Hematopoietic multipotent progenitor cell treated with erythropoietin and hydrocortisone succinate and interleukin-3 and kit ligand, for 8 days (in vitro differentiated cells): ENCODE data around the gene DMXL1.

ENCODE experiments used
- DNase-seq: peaks from one replicate; pipeline ENCODE4 v3.0.0-alpha.2; 2015

DMXL1 gene

DNA sequence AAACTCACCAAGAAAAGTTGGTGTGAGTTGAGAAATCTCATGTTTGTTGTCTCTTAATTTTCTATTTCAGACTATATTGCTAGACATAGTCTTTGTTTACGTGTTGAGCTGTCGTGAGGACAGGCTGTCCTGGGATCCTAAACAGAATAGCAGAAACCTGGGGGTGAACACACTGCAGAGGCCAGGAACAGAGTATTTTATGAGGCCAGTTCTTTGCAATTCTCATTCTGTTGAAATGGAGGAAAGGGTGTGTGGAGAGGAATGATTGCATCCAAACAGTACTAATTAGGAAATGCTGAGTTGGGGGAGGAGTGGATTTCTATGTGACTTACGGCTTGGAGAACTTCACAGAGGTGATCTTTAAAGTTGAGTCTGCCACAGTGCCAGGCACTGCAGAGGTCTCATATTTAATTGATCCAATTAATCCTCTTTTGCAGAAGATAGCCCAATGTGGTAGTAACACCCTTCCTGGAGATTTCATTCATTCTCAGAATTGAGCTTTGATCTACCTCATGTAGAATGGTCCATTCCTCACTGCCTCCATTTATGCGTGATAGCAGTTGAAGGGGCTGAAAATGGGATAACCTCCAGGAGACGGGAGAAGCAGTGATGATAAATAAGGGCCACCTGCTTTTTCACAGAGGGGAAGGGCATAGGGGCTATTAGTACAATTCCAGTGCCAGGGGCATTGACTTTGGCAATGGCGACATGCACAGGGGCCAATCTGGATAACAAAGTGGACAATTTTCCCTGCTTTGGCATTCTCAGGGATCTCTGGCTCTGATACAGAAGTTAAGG lies 200.3 kb downstream of the DMXL1 start:
- DNase-seq, result no peak

DNA sequence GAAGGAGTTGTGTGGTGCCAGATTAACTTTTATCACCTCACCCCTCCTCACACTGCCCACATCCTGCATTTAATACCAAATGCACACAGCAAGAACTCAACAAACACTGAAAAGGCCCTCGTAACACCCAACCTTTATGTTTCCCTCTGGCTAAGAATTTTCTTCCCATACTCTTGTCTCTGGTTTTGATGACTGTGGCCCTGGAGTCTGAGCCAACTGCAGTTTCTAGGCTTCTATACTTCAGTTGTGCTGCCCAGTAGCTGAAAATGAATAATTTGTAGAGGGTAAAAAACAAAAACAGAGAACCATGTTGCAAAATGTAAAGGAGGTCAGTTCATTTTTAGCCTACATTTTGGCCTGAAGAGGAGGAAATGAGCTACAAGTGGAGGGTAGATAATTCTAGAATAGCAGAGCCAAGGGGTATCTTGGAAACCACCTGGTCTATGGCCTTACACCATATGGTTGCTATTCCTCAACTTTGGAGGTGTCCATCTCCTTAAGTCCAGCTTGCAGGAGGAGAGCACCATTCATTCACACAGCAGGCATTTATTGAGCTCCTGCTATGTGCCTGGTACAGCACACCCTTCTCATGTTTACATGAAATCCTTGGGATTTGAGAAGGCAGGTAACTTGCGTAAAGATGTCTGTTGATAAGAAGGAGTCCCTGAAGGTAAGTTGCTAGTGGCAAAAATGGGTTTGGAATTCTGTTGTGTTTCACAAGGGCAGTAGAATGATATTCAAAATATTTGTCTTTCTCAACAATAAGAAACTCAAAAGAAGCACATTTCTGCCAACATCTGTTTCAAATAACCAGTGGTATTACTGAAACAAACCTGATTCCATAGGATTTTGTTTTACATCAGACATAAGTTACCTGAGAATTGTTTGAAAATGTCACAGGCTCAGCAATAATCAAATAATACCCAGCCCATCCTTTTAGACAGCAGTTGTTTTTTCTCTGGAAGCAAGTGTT lies 201.2 kb downstream of the DMXL1 start:
- no peak for DNase-seq

DNA sequence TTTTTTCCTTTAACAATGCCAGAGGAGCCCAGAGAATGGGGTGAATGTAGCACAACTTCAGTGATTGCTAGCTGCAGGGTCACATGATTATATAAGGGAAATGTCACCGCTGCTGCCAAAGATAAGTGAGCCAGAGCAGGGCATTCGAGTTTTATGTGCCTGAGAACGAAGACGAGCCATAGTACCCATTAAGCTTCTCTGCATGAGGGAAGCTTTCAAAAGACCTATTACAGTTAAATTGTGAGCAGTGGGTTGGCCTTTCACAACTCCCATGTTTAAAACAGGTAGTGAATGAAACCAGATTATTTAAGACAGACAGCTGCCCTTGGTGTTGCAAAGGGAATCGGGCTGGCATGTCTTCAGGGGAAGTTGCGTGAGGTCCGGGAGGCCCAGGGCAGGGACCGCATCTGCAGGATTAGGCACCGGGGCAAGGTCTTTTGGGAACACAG lies 202.5 kb downstream of the DMXL1 start:
- DNase-seq, result peak; percentile 80

DNA sequence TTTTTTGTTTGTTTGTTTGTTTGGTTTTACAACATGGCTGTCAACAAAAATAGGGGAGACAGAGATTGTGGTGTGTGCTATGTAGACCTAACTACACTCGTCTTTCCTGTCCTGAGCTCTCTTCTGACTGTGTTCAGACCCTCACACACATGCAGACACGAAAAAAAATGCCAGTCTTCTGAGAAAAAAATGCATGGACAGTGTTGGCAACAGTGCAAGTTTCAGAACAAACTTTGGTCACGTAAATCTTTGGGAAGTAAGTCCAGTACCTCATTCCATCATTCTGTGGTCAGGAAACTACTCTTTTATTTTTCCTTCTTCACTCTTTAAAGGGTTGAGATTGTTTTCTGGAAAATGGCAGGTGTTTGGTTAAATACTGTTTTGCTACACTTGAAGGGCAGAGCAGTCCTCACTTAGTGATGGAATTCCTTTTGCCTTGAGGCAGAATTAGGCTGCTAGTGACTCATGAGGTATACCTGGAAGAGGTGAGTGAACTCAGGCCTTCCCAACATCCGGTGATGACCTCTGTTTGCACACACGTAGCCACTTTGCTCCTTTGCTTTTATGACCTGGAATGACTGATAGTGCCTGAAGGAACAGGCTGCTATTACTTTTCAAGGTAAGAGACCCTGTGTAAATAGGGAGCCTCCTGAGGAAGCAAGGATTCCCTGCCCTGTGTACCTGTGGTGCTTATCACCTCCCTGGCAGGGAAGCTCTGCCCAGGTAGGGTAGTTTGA lies 203.3 kb downstream of the DMXL1 start:
- peak; percentile 12 for DNase-seq

DNA sequence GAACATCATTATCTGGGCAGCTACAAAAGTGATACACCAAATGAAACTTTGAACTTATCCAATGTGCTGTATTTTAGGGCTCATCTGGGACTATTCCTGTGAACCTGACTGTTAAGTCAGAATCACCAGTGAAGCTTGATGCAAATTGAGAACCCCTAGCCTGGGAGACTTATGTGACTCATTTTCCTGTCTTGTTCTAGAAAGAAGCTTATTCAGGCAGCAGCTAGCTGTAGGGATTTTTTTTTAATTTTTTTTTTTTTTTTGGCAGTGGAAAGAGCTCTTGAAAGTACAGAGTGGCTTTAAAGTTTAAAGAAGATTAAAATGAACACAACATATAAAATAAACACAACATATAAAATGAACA lies 203.9 kb downstream of the DMXL1 start:
- no peak for DNase-seq

DNA sequence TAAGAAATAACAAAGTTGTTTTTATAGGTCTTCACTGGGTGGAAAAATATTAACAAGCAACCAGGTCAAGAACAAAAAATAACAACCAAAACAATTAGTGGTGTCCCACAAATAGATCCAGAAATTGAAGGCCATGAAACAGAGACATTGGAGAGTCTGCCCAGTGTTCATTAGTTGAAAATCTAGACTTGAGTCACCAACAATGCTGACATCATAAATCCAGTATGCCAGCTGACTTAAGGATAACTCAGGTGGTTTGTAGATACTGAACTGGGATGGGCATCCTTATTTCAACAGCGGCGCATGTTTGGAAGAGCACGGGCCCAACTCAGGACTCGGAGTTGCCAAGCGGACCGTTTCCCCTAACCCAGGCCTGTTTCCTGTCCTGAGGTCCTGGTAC lies 204.3 kb downstream of the DMXL1 start:
- no peak for DNase-seq

DNA sequence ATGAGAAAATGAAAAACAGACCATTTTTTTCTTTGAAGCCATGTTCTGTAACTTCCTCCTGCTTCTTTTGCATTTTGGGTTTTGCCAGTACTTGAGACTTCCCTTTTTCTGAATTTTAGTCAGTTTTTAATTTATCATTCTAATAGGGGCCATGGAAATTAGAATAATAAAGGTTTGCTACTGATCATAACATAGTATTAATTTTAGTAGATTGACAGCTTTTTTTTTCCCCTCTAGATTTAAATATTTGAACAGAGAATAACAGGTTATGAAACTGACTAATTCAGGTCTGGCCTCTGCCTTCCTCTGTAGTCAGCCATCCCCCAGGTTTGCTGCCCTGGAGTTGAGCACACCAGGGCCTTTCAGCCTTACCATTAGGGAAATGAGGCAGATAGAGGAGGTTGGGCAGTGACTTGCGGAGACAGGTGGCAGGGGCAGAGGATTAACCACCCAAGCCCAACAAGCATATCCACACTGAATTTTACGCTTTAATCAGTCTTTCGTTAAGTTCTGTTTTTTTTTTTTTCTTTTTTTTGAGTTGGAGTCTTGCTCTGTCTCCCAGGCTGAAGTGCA lies 204.8 kb downstream of the DMXL1 start:
- no peak for DNase-seq

DNA sequence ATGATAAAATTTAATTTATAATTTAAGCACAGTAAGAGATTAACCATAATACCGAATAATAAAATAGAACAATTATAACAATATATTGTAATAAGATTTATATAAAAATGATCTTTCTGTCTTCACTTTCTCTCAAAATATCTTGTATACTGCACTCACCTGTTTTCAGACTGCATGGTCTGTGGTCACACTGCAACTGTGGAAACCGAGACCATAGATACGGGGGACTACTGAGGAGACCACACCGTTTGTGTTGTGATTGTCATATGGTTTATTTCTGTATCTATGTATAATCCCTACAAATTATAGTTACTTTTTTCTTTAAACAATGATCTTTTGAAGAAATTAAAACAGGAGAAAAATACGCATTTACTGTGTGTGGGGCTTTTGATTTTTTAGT lies 206.1 kb downstream of the DMXL1 start:
- DNase-seq, result no peak

DNA sequence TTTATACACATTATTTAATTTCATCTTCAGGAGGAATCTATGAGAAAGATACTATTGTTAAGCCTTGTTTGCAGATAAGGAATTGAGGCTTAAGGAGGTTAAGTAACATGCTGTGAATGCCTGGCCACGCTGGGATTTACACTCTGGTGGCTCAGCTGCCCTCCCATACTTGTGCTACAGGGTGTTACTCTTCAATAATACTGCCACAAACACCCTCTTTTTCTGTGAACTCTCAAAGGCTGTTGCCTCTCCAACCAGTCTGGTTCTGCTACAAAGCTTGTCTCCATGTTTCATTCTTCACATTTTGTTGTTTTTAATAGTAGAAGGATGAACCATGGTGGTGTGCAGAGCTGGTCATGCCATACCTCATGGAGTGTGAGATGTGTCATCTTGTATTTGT lies 208.2 kb downstream of the DMXL1 start:
- DNase-seq, result no peak

DNA sequence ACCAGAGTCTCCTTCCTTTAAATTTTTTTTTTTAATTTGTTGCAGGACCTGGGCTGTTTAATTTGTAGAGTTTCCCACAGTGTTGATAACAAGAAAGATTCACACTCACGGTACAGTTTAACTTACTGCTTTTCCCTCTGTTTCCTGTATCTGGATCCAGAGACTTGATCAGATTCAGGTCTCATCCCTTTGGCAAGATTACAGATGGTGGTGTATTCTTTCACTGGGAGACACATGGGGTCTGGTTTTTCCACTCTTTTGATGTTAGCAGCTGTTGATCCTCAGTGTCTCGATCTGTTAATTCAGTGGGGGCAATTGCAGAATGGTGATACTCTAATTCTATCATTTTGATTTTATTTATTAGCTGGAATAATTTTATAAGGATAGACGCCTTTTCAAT lies 209.5 kb downstream of the DMXL1 start:
- no peak for DNase-seq

DNA sequence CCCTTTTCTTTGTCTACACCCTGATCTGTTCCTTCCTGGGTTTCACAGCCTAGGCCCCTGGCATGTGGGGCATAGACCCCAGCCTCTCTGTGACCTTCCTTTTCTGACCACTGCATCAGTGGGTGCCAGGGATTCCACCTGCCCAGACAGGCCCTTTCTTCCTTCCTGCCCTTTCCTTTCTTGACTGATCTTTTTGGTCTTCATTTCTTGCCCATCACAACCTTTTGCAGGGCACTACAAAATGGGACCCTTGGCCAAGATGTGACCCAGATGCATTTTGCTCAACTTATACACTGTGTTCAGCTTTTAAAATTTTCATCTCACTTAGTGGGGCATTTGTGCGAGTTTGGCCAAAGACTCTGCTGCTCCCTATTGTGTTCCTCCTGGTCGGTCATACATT lies 211.7 kb downstream of the DMXL1 start:
- DNase-seq, result no peak

DNA sequence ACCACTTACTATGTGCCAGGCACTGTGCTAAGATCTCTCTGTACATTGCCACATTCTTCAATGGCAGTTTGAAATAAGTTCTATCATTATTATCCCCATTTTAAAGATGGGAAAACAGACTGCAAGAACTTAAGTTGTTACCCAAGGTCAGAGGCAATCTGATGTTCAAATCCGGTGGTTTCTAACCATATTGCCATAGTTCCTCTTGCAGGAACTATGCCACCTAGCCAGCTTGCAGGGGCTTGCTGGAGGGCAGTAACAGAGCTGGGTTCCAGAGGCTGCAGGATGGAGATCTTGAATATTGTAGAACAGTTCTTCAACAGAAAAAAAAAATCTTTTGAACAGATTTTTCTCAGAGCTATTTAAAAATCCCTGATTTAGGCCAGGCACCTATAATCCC lies 213.1 kb downstream of the DMXL1 start:
- DNase-seq, result no peak

DNA sequence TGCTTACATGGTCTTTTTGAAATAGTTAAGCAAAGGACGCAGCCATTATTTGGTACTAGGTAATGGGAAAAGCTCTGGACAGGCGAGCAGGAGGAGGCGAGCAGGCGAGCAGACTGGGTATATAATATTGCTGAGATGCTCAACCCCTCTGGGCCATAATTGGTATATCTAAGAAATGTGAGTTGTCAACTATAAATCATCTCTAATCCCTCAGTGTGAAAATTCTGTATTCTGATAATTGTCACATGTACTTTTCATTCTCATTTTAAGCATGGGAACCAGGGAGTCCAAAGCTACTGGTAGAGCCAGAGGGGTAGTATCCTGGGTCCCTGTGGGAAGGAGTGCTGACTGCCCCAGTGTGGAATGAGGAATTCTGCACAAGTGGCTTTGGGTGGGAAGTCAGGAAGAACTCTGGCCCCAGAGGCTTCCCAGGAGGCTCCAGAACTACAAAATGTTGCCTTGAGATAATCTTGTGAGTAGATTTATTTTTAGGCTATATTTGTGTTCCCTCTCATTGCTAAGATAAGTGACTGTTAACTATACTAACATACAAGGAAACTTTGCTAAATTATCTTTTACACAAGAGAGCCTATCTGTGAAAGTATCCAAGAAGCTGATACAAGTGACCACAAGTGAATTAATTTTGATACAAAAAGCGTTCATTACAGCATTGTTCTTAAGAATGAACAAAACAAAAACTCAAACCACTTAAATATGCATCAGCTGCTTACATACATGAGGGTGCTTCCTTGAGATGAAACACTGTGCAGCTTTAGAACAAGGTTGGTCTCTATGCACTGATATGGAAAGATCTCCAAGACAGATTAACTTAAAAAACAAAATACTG lies 214.4 kb downstream of the DMXL1 start:
- peak; percentile 25 for DNase-seq

DNA sequence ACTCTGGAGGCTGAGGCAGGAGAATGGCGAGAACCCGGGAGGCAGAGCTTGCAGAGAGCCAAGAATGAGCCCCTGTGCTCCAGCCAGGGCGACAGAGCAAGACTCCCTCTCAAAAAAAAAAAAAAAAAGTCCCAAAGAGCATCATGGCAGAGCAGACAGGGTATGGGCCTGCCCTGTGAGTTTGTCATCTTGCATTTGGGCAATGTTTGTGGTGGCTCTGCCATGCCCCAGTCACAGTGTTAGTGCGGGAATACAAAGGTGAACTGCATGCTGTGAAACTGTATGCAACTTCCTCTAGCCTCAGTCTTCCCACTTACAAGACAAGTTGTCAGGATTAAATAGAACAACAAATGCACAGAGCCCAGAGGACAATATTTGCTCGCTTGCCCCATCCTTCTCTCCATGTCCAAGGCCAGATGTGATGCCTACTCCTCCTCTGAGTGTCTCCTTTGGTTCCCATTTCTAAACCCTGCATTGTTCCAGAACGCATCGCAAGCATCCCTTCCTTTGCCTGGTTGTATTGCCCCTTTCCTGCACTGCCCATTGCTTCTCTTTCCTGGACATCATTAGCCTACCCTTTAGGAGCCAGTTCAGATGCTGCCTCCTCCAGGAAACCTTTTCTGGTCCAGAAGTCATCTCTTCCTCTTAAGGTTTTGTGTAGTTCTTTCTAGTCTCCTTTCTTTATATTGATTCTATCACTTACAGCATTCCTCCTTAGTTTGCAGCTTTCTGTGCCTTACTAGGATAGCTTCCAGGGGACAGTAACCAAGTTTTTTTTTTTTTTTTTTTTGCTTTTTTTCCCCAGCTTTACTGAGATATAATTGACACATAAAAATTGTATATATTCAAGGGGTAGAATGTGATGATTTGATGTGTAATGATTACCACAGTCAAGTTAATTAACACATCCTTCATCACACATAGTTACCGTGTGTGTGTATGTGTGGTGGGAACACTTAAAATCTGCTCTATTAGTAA lies 215.9 kb downstream of the DMXL1 start:
- no peak for DNase-seq

DNA sequence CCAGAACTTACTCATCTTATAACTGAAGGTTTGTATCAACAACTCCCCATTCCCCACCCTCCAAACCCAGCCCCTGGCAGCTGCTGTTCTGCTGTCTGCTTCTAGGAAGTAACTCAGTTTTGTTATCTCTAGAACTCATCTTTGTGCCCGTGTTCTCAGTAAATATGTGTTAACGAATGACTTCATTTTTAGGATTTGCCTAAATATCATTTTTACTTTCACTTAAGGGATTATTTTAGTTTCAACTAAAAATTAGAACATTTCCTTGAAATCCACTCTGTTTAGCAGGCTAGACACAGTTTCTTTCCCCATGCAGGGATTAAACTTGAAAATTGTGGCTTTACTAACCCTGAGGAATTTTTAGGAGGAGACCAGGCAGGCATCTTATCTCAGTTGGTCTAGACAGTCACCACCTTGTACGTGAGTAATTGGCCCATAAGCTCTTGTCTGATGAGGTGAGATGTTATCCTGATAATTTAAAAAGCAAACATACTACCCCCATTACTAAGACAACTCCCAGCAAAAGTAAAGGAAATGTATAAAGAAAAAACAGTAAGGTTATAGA lies 216.7 kb downstream of the DMXL1 start:
- DNase-seq, result peak; percentile 64

DNA sequence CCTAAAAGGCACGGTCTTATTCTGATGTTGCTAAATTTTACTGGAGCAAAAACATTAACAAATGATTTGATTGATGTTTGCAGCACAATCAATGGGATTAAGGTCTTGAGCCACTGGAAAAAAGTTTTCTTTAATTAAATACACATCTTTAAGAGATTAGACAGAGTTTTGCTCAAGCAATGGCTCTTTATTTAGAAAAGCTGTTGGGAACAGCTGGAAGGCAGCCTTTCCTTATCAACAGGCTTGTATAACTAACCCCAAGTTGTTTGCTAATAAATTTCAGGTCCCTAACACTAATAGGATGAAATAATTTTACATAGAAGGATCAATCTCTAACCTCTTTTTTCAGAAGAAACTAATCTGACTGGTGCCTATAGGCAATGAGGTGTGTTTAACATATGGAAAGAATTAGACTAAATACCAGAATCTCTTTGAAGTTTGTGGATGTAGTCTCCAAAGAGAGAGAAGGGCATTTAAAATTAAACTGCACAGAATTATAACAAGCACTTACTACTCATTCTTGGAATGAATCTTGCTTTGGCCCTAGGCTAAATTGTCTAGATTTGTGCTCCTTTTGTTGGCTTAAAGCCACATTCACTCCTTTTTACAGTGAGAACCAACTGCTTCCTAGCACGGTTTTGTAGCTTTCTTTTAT lies 217.6 kb downstream of the DMXL1 start:
- peak; percentile 16 for DNase-seq

DNA sequence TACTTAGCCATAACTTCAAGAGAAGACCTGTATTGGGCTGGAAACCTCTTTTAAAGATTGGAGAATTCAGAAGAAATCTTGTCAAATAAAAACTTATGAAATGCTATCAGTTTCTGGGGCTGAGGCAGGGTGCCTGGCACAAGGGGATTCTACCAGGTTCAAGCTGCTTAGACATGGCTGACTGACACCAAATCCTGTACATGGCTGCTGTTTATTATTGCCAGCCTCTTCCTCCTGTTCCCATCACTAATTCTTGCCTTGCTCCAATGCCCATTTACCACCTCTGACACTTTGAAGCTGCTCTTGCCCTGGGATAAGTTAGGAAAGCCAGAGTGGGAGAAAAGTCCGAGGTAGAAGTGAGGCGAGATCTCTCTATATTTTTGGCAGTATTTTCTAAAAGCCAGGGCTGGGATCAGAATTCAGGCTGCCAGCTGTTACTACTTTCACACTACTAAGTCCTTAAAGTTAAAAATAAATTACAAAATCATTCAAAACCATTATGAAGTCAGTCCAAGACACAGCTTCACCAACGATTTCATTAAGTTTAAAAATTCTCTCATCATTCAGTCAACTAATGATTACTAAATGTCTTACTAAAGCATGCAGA lies 218.7 kb downstream of the DMXL1 start:
- no peak for DNase-seq

DNA sequence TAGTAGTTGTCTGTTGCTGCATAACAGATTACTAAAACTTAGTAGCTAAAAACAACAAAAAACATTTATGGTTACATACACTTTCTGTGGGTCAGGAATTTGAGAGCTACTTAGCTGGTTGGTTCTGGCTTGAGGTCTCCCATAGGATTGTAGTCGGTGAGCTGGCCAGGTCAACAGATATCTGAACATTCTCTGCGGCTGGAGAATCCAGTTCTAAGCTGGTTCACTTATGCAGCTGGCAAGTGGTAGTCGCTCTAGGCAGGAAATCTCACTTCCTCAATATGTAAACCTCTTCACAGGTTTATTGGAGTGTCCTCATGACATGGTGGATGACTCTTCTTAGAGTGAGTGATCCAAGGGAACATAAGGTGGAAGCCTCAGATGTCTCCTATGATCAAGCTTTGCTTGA lies 219.3 kb downstream of the DMXL1 start:
- peak; percentile 29 for DNase-seq

DNA sequence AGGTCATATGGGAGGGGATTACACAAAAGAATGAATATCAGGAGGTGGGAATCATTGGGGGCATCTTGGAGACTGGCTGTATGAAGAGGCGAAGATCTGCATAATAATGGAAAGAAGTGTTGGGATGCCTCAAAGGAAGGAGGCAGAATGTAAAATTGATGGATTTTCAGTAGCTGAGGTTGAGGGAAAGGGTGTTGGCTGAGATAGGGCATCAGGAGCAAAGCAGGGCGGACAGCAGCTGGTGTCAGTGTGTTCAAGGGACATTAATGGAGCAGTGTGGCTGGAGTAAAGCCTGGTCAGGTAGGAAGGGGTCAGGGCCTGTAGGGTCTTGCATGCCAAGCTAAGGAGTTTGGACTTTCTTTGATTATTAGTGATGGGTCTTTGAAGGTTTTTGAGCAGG lies 219.7 kb downstream of the DMXL1 start:
- DNase-seq, result no peak
